ENCODE results near the gene ADCY2. TPM values are rescaled to one million over a fixed set of nuclear protein-coding genes. Genes with fewer than 3 reads are reported as not detected.

Gene ADCY2
- total RNA-seq, 1 experiment from 2014 or later = 31.3 TPM

DNA sequence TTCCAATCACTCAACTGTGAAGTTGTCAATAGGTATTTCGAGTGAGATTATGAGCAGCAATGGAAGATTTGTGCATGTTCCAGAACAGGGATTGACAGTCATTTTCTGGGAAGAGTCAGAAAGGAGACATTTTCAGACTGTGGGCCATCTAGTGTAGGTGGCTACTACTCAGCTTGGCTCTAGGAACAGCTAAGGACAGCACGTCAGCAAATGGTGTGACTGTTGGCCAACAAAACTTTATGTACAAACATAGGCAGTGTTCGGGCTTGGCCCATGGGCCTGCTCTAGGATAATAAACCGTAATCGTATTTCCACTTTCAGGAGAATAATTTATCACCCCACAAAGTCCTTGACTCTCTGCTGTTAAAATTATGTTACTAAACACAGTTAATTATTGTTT lies 143.6 kb downstream of the ADCY2 start:
- H2AFZ ChIP-seq (ENCODE audit: low read length) = no peak overlapping the region
- H3K23ac ChIP-seq (ENCODE audit: insufficient read length, low read depth, low read length) = no peak overlapping the region
- no peaks in the 10 kb centered on the region for H3K79me2 ChIP-seq (ENCODE audit: insufficient read depth, low read length)
- no peak overlapping the region for H2BK15ac ChIP-seq (ENCODE audit: low read depth, low read length)
- Mint-ChIP-seq H3K27me3 (ENCODE audit: low read depth) (no peaks in the 10 kb centered on the region), H3K36me3 (ENCODE audit: insufficient read depth in 1 of 3, low read depth in 3 of 3) (peaks cover 3 to 5% (median 4%) of the 10 kb centered on the region in 3 experiments; a peak in 4 of 7 replicates), H3K4me3 (no peak overlapping the region), H3K4me1 (peaks cover 19 to 25% of the 10 kb centered on the region in 2 experiments), H3K9me3 (no peaks in the 10 kb centered on the region), H3K27ac (peak overlapping the region in 2 of 3 experiments; percentile 24 to 72; a peak in 3 of 7 replicates)
- no peak overlapping the region for H2BK20ac ChIP-seq (ENCODE audit: low read depth, low read length, poor library complexity, severe bottlenecking)
- peaks cover 5% of the 10 kb centered on the region; the same call in 1 of the 2 replicates for H3K4me1 ChIP-seq (ENCODE audit: insufficient read depth, low read length)
- H3K4me2 ChIP-seq (ENCODE audit: insufficient read depth, insufficient read length, low read length) = no peak overlapping the region
- no CpG with 5 or more reads among the region's 5 CpGs for WGBS (ENCODE audit: extremely low coverage, insufficient read length, low lambda C conversion rate)
- H2BK12ac ChIP-seq (ENCODE audit: insufficient read length, low read depth, low read length) = no peak overlapping the region
- H3K18ac ChIP-seq (ENCODE audit: insufficient read length, low read depth, low read length) = no peak overlapping the region
- no peak overlapping the region for H4K5ac ChIP-seq (ENCODE audit: insufficient read length, low read depth, low read length)
- no peak overlapping the region for H3K4ac ChIP-seq (ENCODE audit: low read depth, low read length)
- no peak overlapping the region for H3K27ac ChIP-seq (ENCODE audit: insufficient read length, low read depth, low read length)
- H3K79me1 ChIP-seq (ENCODE audit: insufficient read depth, low read depth, low read length, poor library complexity, severe bottlenecking) = peaks cover 2% of the 10 kb centered on the region
- no peak overlapping the region for H4K8ac ChIP-seq (replicated peaks; ENCODE audit: insufficient read length, low read depth, low read length)
- TF ChIP-seq, protein P1, sequence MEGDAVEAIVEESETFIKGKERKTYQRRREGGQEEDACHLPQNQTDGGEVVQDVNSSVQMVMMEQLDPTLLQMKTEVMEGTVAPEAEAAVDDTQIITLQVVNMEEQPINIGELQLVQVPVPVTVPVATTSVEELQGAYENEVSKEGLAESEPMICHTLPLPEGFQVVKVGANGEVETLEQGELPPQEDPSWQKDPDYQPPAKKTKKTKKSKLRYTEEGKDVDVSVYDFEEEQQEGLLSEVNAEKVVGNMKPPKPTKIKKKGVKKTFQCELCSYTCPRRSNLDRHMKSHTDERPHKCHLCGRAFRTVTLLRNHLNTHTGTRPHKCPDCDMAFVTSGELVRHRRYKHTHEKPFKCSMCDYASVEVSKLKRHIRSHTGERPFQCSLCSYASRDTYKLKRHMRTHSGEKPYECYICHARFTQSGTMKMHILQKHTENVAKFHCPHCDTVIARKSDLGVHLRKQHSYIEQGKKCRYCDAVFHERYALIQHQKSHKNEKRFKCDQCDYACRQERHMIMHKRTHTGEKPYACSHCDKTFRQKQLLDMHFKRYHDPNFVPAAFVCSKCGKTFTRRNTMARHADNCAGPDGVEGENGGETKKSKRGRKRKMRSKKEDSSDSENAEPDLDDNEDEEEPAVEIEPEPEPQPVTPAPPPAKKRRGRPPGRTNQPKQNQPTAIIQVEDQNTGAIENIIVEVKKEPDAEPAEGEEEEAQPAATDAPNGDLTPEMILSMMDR (conservative IDR thresholded peaks at IDR 0.05) = no peak
- no peak overlapping the region for H3T11ph ChIP-seq (ENCODE audit: low read length)
- H3K23me2 ChIP-seq (ENCODE audit: insufficient read length, low read depth, low read length, poor library complexity, severe bottlenecking) = no peaks in the 10 kb centered on the region
- no peak overlapping the region for H4K91ac ChIP-seq (ENCODE audit: insufficient read length, low read depth, low read length)
- no peak overlapping the region for H2BK120ac ChIP-seq (ENCODE audit: low read depth, low read length, poor library complexity, severe bottlenecking)
- no peak overlapping the region for H3K9ac ChIP-seq (ENCODE audit: extremely low read depth, insufficient read length, low read length)
- no peaks in the 10 kb centered on the region for H3K9me3 ChIP-seq (ENCODE audit: control insufficient read depth, low read depth, low read length)
- H3K56ac ChIP-seq (ENCODE audit: insufficient read length, low read depth, low read length) = no peak overlapping the region
- no peaks in the 10 kb centered on the region for H4K20me1 ChIP-seq (ENCODE audit: control insufficient read depth, insufficient read depth, insufficient read length)
- H3K14ac ChIP-seq (ENCODE audit: insufficient read depth, low read length) = no peak overlapping the region
- no peaks in the 10 kb centered on the region for H3K27me3 ChIP-seq (ENCODE audit: insufficient read depth, low read length)
- H2BK5ac ChIP-seq (ENCODE audit: insufficient read length, low read length) = no peak overlapping the region
- H2AK5ac ChIP-seq (ENCODE audit: insufficient read length, low read length) = no peak overlapping the region
- DNase-seq = no peak

Measured in H9 (cell line).